ENCODE measurements around the gene CHML. TPM values are rescaled to one million over a fixed set of nuclear protein-coding genes. Genes with fewer than 3 reads are reported as not detected.

The CHML gene
- total and polyA plus RNA-seq, 2 experiments from 2014 or later: 19.9 to 66.8 TPM

DNA sequence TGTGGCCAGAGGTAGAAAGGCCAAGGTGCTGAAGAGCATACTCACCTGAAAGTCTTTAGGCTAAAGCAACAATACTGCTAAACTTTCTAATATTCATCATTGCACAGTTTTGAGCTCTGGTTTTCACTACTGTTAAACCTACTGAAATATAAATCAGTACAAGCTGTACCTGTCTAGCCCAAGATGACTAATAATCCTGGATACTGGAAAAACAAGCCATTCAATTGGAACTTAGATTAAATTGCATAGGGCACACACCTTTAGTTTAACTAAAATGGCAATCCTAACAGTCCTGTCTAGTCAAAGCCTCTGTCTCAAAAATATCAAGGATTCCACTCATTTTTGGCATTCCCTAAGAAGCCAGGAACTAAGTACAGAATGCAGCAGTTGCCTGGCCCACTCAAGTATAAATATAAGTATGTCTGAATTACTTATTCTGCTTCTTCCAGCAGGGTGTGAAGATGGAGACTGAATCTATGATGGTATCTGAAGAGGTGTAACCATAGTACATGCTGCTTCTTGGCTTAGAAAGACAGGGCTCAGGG is 3.1 kb downstream of the CHML start:
- Mint-ChIP-seq H3K36me3 (ENCODE audit: low read depth) (peaks cover 40% of the 10 kb centered on the region), H3K4me3 (peak overlapping the region; percentile 78), H3K27ac (peak overlapping the region; percentile 28; the same call in 1 of the 2 replicates), H3K27me3 (ENCODE audit: insufficient read depth, low read depth, poor library complexity) (peaks cover 7% of the 10 kb centered on the region), H3K9me3 (peaks cover 15% of the 10 kb centered on the region), H3K4me1 (peaks cover 32% of the 10 kb centered on the region)
- Histone ChIP-seq H3K4me2 (peak overlapping the region; percentile 76), H3K4me3 (peak overlapping the region; percentile 79), H4K20me1 (replicated peaks; ENCODE audit: insufficient read depth) (peaks cover 13% of the 10 kb centered on the region), H3K36me3 (ENCODE audit: insufficient read depth) (peaks cover 9% of the 10 kb centered on the region; the same call in 1 of the 2 replicates), H3K27ac (ENCODE audit: low read depth) (no peak overlapping the region), H3K9me2 (ENCODE audit: insufficient read depth) (no peaks in the 10 kb centered on the region), H3K4me1 (ENCODE audit: insufficient read depth) (peaks cover 23% of the 10 kb centered on the region), H3F3A (replicated peaks; ENCODE audit: low read depth) (no peaks in the 10 kb centered on the region), H3K27me3 (ENCODE audit: insufficient read depth) (no peaks in the 10 kb centered on the region), H3K79me2 (replicated peaks; ENCODE audit: insufficient read depth) (peaks cover 74% of the 10 kb centered on the region), H2AFZ (no peak overlapping the region)
- TF ChIP-seq JUNB (IDR thresholded peaks at IDR 0.05; ENCODE audit: unreplicated experiment): no peak
- TF ChIP-seq, protein P1, sequence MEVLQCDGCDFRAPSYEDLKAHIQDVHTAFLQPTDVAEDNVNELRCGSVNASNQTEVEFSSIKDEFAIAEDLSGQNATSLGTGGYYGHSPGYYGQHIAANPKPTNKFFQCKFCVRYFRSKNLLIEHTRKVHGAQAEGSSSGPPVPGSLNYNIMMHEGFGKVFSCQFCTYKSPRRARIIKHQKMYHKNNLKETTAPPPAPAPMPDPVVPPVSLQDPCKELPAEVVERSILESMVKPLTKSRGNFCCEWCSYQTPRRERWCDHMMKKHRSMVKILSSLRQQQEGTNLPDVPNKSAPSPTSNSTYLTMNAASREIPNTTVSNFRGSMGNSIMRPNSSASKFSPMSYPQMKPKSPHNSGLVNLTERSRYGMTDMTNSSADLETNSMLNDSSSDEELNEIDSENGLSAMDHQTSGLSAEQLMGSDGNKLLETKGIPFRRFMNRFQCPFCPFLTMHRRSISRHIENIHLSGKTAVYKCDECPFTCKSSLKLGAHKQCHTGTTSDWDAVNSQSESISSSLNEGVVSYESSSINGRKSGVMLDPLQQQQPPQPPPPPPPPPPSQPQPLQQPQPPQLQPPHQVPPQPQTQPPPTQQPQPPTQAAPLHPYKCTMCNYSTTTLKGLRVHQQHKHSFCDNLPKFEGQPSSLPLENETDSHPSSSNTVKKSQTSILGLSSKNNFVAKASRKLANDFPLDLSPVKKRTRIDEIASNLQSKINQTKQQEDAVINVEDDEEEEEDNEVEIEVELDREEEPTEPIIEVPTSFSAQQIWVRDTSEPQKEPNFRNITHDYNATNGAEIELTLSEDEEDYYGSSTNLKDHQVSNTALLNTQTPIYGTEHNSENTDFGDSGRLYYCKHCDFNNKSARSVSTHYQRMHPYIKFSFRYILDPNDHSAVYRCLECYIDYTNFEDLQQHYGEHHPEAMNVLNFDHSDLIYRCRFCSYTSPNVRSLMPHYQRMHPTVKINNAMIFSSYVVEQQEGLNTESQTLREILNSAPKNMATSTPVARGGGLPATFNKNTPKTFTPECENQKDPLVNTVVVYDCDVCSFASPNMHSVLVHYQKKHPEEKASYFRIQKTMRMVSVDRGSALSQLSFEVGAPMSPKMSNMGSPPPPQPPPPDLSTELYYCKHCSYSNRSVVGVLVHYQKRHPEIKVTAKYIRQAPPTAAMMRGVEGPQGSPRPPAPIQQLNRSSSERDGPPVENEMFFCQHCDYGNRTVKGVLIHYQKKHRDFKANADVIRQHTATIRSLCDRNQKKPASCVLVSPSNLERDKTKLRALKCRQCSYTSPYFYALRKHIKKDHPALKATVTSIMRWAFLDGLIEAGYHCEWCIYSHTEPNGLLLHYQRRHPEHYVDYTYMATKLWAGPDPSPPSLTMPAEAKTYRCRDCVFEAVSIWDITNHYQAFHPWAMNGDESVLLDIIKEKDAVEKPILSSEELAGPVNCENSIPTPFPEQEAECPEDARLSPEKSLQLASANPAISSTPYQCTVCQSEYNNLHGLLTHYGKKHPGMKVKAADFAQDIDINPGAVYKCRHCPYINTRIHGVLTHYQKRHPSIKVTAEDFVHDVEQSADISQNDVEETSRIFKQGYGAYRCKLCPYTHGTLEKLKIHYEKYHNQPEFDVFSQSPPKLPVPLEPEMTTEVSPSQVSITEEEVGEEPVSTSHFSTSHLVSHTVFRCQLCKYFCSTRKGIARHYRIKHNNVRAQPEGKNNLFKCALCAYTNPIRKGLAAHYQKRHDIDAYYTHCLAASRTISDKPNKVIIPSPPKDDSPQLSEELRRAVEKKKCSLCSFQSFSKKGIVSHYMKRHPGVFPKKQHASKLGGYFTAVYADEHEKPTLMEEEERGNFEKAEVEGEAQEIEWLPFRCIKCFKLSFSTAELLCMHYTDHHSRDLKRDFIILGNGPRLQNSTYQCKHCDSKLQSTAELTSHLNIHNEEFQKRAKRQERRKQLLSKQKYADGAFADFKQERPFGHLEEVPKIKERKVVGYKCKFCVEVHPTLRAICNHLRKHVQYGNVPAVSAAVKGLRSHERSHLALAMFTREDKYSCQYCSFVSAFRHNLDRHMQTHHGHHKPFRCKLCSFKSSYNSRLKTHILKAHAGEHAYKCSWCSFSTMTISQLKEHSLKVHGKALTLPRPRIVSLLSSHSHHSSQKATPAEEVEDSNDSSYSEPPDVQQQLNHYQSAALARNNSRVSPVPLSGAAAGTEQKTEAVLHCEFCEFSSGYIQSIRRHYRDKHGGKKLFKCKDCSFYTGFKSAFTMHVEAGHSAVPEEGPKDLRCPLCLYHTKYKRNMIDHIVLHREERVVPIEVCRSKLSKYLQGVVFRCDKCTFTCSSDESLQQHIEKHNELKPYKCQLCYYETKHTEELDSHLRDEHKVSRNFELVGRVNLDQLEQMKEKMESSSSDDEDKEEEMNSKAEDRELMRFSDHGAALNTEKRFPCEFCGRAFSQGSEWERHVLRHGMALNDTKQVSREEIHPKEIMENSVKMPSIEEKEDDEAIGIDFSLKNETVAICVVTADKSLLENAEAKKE (CRISPR knock-in tag; IDR thresholded peaks at IDR 0.05): no peak
- TF ChIP-seq, protein P2, sequence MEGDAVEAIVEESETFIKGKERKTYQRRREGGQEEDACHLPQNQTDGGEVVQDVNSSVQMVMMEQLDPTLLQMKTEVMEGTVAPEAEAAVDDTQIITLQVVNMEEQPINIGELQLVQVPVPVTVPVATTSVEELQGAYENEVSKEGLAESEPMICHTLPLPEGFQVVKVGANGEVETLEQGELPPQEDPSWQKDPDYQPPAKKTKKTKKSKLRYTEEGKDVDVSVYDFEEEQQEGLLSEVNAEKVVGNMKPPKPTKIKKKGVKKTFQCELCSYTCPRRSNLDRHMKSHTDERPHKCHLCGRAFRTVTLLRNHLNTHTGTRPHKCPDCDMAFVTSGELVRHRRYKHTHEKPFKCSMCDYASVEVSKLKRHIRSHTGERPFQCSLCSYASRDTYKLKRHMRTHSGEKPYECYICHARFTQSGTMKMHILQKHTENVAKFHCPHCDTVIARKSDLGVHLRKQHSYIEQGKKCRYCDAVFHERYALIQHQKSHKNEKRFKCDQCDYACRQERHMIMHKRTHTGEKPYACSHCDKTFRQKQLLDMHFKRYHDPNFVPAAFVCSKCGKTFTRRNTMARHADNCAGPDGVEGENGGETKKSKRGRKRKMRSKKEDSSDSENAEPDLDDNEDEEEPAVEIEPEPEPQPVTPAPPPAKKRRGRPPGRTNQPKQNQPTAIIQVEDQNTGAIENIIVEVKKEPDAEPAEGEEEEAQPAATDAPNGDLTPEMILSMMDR (conservative IDR thresholded peaks at IDR 0.05; ENCODE audit: low read depth in 2 of 2): no peak
- TF ChIP-seq, protein P3, sequence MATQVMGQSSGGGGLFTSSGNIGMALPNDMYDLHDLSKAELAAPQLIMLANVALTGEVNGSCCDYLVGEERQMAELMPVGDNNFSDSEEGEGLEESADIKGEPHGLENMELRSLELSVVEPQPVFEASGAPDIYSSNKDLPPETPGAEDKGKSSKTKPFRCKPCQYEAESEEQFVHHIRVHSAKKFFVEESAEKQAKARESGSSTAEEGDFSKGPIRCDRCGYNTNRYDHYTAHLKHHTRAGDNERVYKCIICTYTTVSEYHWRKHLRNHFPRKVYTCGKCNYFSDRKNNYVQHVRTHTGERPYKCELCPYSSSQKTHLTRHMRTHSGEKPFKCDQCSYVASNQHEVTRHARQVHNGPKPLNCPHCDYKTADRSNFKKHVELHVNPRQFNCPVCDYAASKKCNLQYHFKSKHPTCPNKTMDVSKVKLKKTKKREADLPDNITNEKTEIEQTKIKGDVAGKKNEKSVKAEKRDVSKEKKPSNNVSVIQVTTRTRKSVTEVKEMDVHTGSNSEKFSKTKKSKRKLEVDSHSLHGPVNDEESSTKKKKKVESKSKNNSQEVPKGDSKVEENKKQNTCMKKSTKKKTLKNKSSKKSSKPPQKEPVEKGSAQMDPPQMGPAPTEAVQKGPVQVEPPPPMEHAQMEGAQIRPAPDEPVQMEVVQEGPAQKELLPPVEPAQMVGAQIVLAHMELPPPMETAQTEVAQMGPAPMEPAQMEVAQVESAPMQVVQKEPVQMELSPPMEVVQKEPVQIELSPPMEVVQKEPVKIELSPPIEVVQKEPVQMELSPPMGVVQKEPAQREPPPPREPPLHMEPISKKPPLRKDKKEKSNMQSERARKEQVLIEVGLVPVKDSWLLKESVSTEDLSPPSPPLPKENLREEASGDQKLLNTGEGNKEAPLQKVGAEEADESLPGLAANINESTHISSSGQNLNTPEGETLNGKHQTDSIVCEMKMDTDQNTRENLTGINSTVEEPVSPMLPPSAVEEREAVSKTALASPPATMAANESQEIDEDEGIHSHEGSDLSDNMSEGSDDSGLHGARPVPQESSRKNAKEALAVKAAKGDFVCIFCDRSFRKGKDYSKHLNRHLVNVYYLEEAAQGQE (IDR thresholded peaks at IDR 0.05; ENCODE audit: unreplicated experiment): no peak
- TF ChIP-seq STAT1 (IDR thresholded peaks at IDR 0.05; ENCODE audit: unreplicated experiment): no peak
- TF ChIP-seq ZNF331 (CRISPR knock-in tag; IDR thresholded peaks at IDR 0.05; ENCODE audit: low read depth): no peak
- no peak for TF ChIP-seq NANOG (IDR thresholded peaks at IDR 0.05; ENCODE audit: borderline replicate concordance)
- TF ChIP-seq POLR2AphosphoS5 (IDR thresholded peaks at IDR 0.05; ENCODE audit: low read depth): no peak
- TF ChIP-seq EZH2phosphoT487 (IDR thresholded peaks at IDR 0.05; ENCODE audit: unreplicated experiment): no peak
- TF ChIP-seq ZNF114 (CRISPR knock-in tag; IDR thresholded peaks at IDR 0.05): no peak
- no peak for TF ChIP-seq EZH2 (IDR thresholded peaks at IDR 0.05; ENCODE audit: low read depth, unreplicated experiment)
- TF ChIP-seq, protein P4, sequence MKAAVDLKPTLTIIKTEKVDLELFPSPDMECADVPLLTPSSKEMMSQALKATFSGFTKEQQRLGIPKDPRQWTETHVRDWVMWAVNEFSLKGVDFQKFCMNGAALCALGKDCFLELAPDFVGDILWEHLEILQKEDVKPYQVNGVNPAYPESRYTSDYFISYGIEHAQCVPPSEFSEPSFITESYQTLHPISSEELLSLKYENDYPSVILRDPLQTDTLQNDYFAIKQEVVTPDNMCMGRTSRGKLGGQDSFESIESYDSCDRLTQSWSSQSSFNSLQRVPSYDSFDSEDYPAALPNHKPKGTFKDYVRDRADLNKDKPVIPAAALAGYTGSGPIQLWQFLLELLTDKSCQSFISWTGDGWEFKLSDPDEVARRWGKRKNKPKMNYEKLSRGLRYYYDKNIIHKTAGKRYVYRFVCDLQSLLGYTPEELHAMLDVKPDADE (IDR thresholded peaks at IDR 0.05): no peak
- TF ChIP-seq CREB1 (CRISPR knock-in tag; IDR thresholded peaks at IDR 0.05; ENCODE audit: low read depth): no peak
- ATAC-seq (no peak), DNase-seq (ENCODE audit: low spot score) (no peak)

Measured in GM23338 (cell line).